HCT116 (cell line): ENCODE results near the gene ZNF358. TPM values are rescaled to one million over a fixed set of nuclear protein-coding genes. Genes with fewer than 3 reads are reported as not detected.

Source experiments
- ATAC-seq: fragments of 200-7000 bp; cut with Tn5 transposase; 2 replicates; pipeline ENCODE4 v1.9.1; 2020; ENCODE audit warnings: mild to moderate bottlenecking, moderate library complexity
- BruUV-seq: library from RNA; stranded (reverse); fragments of 400-500 nt; replicated peaks from 2 replicates; lab custom pipeline; 2021; lab: Mats Ljungman, UMichigan
- CTCF ChIA-PET: fragments of 300-600 bp; sonication (Branson Sonifier 250); formaldehyde crosslinking; loops from one replicate; lab custom pipeline; 2021; ENCODE audit warnings: antibody characterized with exemption; lab: Charles Lee
- POLR2A ChIA-PET: fragments of 300-600, 350-600 bp; sonication (Branson Sonifier 250); formaldehyde crosslinking; loops from one replicate; lab custom pipeline; 2021; ENCODE audit warnings: antibody characterized with exemption; lab: Charles Lee
- RAD21 ChIA-PET, 2 experiments: fragments of 300-600 bp; sonication (Branson Sonifier 250); formaldehyde crosslinking; loops; one replicate each; lab custom pipeline; 2023; ENCODE audit warnings: low total read pairs in 2 of 2; ENCODE audit not compliant: uncharacterized antibody in 2 of 2, unreplicated experiment in 2 of 2, low non-redundant PET in 1 of 2; lab: Charles Lee
- DNase-seq: peaks from one replicate; pipeline ENCODE4 v3.0.0-alpha.2; 2010; ENCODE audit warnings: low read depth, low spot score
- H2AFZ ChIP-seq: fragments of 200-600 bp; shearing (Covaris generic), sonication (generic); 2 replicates; pipeline ENCODE4 v1.6.1; 2017; ENCODE audit warnings: low read depth, mixed run types, mixed read lengths, antibody characterized with exemption, low read length; ENCODE audit not compliant: poor library complexity, severe bottlenecking
- H3K27ac ChIP-seq: 2 replicates; pipeline ENCODE4 v1.5.1; 2012; ENCODE audit warnings: low read depth, low read length
- H3K27me3 ChIP-seq: fragments of 200-600 bp; sonication (generic); 2 replicates; pipeline ENCODE4 v1.6.1; 2016; ENCODE audit warnings: mixed run types, low read length, mixed read lengths; ENCODE audit not compliant: insufficient read depth
- H3K36me3 ChIP-seq, 2 experiments: fragments of 200-500 bp in 1 of 2; fragments of 200-600 bp in 1 of 2; sonication (Bioruptor generic) in 1 of 2; sonication (generic) in 1 of 2; 2 replicates each; pipeline versions ENCODE4 v1.5.1 to v1.6.1; 2014 to 2016; ENCODE audit warnings: low read length in 2 of 2, inconsistent platforms in 1 of 2, mixed read lengths in 1 of 2, mixed run types in 1 of 2; ENCODE audit not compliant: insufficient read depth in 2 of 2, control insufficient read depth in 1 of 2
- H3K4me1 ChIP-seq, 2 experiments: fragments of 200-600 bp in 1 of 2; sonication (generic) in 1 of 2; 2 replicates each; pipeline versions ENCODE4 v1.5.1 to v1.6.1; 2012 to 2017; ENCODE audit warnings: low read length in 2 of 2, inconsistent platforms in 1 of 2, mild to moderate bottlenecking in 1 of 2, mixed read lengths in 1 of 2, mixed run types in 1 of 2, moderate library complexity in 1 of 2; ENCODE audit not compliant: insufficient read depth in 2 of 2, control insufficient read depth in 1 of 2
- H3K4me2 ChIP-seq: fragments of 200-600 bp; sonication (generic); 2 replicates; pipeline ENCODE4 v1.6.1; 2017; ENCODE audit warnings: mixed run types, low read length, mixed read lengths
- H3K4me3 ChIP-seq, 2 experiments: fragments of 200-600 bp in 1 of 2; sonication (generic) in 1 of 2; replicated peaks in 1 of 2; 2 replicates each; pipeline ENCODE4 v1.5.1; 2011 to 2016; ENCODE audit warnings: low read length in 2 of 2, control low read depth in 1 of 2, low read depth in 1 of 2, mild to moderate bottlenecking in 1 of 2, mixed read lengths in 1 of 2, mixed run types in 1 of 2
- H3K79me2 ChIP-seq: fragments of 200-600 bp; sonication (generic); 2 replicates; pipeline ENCODE4 v1.6.1; 2017; ENCODE audit warnings: mild to moderate bottlenecking, mixed run types, low read length, moderate library complexity, mixed read lengths; ENCODE audit not compliant: insufficient read depth
- H3K9ac ChIP-seq: fragments of 200-600 bp; sonication (generic); 2 replicates; pipeline ENCODE4 v1.6.1; 2016; ENCODE audit warnings: low read length, mixed read lengths
- H3K9me2 ChIP-seq: fragments of 200-600 bp; sonication (generic), shearing (Covaris generic); 2 replicates; pipeline ENCODE4 v1.6.1; 2017; ENCODE audit warnings: mixed run types, mild to moderate bottlenecking, moderate library complexity; ENCODE audit not compliant: insufficient read depth
- H3K9me3 ChIP-seq, 2 experiments: fragments of 200-500 bp in 1 of 2; fragments of 200-600 bp in 1 of 2; sonication (Bioruptor generic) in 1 of 2; sonication (generic) in 1 of 2; 2 replicates each; pipeline ENCODE4 v1.6.1; 2014 to 2017; ENCODE audit warnings: low read length in 2 of 2, mixed read lengths in 2 of 2, inconsistent platforms in 1 of 2, low read depth in 1 of 2, mild to moderate bottlenecking in 1 of 2, mixed run types in 1 of 2, moderate library complexity in 1 of 2; ENCODE audit not compliant: control insufficient read depth in 1 of 2, insufficient read depth in 1 of 2
- H4K20me1 ChIP-seq: fragments of 200-600 bp; sonication (generic), shearing (Covaris generic); 2 replicates; pipeline ENCODE4 v1.6.1; 2017; ENCODE audit warnings: mixed run types, mild to moderate bottlenecking, moderate library complexity; ENCODE audit not compliant: insufficient read depth
- CEBPB ChIP-seq: IDR thresholded peaks from 2 replicates; pipeline ENCODE4 v1.6.1; 2012; ENCODE audit warnings: low read depth
- EGR1 ChIP-seq: IDR thresholded peaks from 2 replicates; pipeline ENCODE4 v1.6.1; 2012; ENCODE audit warnings: low read depth
- EZH2 ChIP-seq: fragments of 200-600 bp; sonication (generic); IDR thresholded peaks from 2 replicates; pipeline ENCODE4 v1.6.1; 2017; ENCODE audit warnings: antibody characterized with exemption, mixed run types
- EZH2phosphoT487 ChIP-seq: fragments of 200-600 bp; IDR thresholded peaks from 2 replicates; pipeline ENCODE4 v1.6.1; 2018; ENCODE audit warnings: antibody characterized with exemption, borderline replicate concordance
- FOSL1 ChIP-seq: IDR thresholded peaks from 2 replicates; pipeline ENCODE4 v1.6.1; 2012; ENCODE audit warnings: low read depth
- JUND ChIP-seq: IDR thresholded peaks from 2 replicates; pipeline ENCODE4 v1.6.1; 2012
- POLR2A ChIP-seq: IDR thresholded peaks from 2 replicates; pipeline ENCODE4 v1.7.0; 2011; ENCODE audit warnings: borderline replicate concordance; ENCODE audit not compliant: insufficient read depth, insufficient read length; ENCODE audit errors: extremely low read depth
- POLR2AphosphoS5 ChIP-seq: IDR thresholded peaks from 2 replicates; pipeline ENCODE4 v1.6.1; 2011; ENCODE audit warnings: mild to moderate bottlenecking, low read depth, low read length, moderate library complexity
- RAD21 ChIP-seq: IDR thresholded peaks from 2 replicates; pipeline ENCODE4 v1.6.1; 2012; ENCODE audit warnings: low read depth, mild to moderate bottlenecking
- SIN3A ChIP-seq: IDR thresholded peaks from 2 replicates; pipeline ENCODE4 v1.6.1; 2012; ENCODE audit warnings: low read depth
- SP1 ChIP-seq: IDR thresholded peaks from 2 replicates; pipeline ENCODE4 v1.6.1; 2012; ENCODE audit warnings: low read depth
- SRF ChIP-seq: IDR thresholded peaks from 2 replicates; pipeline ENCODE4 v1.6.1; 2012; ENCODE audit warnings: low read depth
- YY1 ChIP-seq: IDR thresholded peaks from 2 replicates; pipeline ENCODE4 v1.6.1; 2011; ENCODE audit warnings: low read length, low read depth, moderate library complexity, mild to moderate bottlenecking; ENCODE audit not compliant: insufficient replicate concordance; ENCODE audit errors: extremely low read depth
- ZNF274 ChIP-seq: fragments of 200-500 bp; sonication (Bioruptor generic); IDR thresholded peaks from 2 replicates; pipeline ENCODE4 v1.6.1; 2014; ENCODE audit warnings: mild to moderate bottlenecking, low read depth, low read length, inconsistent platforms
- intact Hi-C: fragments of 100-400 bp; cut with micrococcal nuclease; formaldehyde crosslinking; loops from 2 replicates; pipeline ENCODE4 v1.10.0; 2022
- total RNA-seq: library from RNA; stranded (reverse); gene quantifications from one replicate; pipeline ENCODE4 v1.2.1, GENCODE V29; 2021; ENCODE audit not compliant: unreplicated experiment
- TF ChIP-seq, protein P1 (sequence below), 3 experiments: fragments of 200-600 bp in 1 of 3; sonication (generic) in 1 of 3; IDR thresholded peaks in 2 of 3; conservative IDR thresholded peaks in 1 of 3; 2 replicates each; pipeline ENCODE4 v1.5.1; 2012 to 2017; ENCODE audit warnings: low read depth in 2 of 3, low read length in 2 of 3, antibody characterized with exemption in 1 of 3, borderline replicate concordance in 1 of 3, control low read depth in 1 of 3, mild to moderate bottlenecking in 1 of 3, mixed read lengths in 1 of 3, mixed run types in 1 of 3, moderate library complexity in 1 of 3; ENCODE audit not compliant: insufficient read depth in 1 of 3
- TF ChIP-seq, protein P2 (sequence below): IDR thresholded peaks from 2 replicates; pipeline ENCODE4 v1.6.1; 2012; ENCODE audit warnings: low read depth
- TF ChIP-seq, protein P3 (sequence below): IDR thresholded peaks from 2 replicates; pipeline ENCODE4 v1.6.1; 2011; ENCODE audit warnings: mild to moderate bottlenecking, low read length, moderate library complexity; ENCODE audit not compliant: insufficient replicate concordance; ENCODE audit errors: extremely low read depth
- TF ChIP-seq, protein P4 (sequence below): IDR thresholded peaks from 2 replicates; pipeline ENCODE4 v1.6.1; 2012

The ZNF358 gene
- total RNA-seq, 1 experiment from 2014 or later, result 20.7 TPM

DNA sequence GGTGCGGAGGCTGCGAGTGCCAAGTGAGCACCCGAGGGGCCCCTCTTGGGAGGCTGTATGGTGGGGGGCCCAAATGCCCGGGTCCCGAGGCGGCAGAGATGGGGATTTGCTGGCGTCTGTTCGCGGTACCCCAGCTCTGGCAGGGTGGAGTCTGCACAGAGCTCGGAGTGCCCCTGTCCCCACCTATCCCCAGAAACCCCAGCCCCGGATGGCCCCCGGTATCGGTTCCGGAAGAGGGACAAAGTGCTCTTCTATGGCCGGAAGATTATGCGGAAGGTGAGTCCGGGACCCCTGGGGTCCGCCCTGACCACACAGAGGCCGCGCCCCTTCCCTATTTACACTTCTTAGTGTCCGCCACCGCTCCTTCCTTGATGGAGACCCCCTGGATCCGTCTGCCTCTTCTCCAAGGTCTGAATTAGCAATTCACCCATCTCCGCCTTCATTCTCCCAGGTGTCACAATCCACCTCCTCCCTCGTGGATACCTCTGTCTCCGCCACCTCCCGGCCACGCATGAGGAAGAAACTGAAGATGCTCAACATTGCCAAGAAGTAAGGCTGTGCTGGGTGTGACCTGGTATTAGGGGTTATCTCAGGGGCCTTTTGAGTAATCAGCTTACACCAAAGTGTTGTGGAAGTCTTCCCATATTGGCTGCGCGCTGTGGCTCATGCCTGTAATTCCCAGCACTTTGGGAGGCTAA lies 20.2 kb downstream of the ZNF358 start:
- H3K9me3 ChIP-seq, result no peaks in the 10 kb centered on the region
- peaks cover 7 to 12% of the 10 kb centered on the region in 2 experiments; a peak in 3 of 4 replicates for H3K36me3 ChIP-seq
- no peaks in the 10 kb centered on the region; the same call in 1 of the 2 replicates for H3K79me2 ChIP-seq
- intact Hi-C loops, result loop anchor here (2.0 kb wide), 1 partner anchor 29 kb away; no protein-coding TSS in a partner anchor
- peak overlapping the region; percentile 94 for H3K4me2 ChIP-seq
- TF ChIP-seq CEBPB (no peak), EZH2phosphoT487 (no peak), JUND (no peak), ZNF274 (no peak), YY1 (no peak), SP1 (no peak), SIN3A (no peak), POLR2A (no peak), FOSL1 (no peak), EZH2 (no peak), SRF (no peak), RAD21 (no peak), POLR2AphosphoS5 (no peak), EGR1 (no peak)
- TF ChIP-seq, protein P1, sequence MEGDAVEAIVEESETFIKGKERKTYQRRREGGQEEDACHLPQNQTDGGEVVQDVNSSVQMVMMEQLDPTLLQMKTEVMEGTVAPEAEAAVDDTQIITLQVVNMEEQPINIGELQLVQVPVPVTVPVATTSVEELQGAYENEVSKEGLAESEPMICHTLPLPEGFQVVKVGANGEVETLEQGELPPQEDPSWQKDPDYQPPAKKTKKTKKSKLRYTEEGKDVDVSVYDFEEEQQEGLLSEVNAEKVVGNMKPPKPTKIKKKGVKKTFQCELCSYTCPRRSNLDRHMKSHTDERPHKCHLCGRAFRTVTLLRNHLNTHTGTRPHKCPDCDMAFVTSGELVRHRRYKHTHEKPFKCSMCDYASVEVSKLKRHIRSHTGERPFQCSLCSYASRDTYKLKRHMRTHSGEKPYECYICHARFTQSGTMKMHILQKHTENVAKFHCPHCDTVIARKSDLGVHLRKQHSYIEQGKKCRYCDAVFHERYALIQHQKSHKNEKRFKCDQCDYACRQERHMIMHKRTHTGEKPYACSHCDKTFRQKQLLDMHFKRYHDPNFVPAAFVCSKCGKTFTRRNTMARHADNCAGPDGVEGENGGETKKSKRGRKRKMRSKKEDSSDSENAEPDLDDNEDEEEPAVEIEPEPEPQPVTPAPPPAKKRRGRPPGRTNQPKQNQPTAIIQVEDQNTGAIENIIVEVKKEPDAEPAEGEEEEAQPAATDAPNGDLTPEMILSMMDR (IDR thresholded peaks at IDR 0.05 in 2 of 3, conservative IDR thresholded peaks at IDR 0.05 in 1 of 3; ENCODE audit: borderline replicate concordance in 1 of 3, insufficient read depth in 1 of 3, low read depth in 2 of 3, low read length in 2 of 3), result no peak
- TF ChIP-seq, protein P2, sequence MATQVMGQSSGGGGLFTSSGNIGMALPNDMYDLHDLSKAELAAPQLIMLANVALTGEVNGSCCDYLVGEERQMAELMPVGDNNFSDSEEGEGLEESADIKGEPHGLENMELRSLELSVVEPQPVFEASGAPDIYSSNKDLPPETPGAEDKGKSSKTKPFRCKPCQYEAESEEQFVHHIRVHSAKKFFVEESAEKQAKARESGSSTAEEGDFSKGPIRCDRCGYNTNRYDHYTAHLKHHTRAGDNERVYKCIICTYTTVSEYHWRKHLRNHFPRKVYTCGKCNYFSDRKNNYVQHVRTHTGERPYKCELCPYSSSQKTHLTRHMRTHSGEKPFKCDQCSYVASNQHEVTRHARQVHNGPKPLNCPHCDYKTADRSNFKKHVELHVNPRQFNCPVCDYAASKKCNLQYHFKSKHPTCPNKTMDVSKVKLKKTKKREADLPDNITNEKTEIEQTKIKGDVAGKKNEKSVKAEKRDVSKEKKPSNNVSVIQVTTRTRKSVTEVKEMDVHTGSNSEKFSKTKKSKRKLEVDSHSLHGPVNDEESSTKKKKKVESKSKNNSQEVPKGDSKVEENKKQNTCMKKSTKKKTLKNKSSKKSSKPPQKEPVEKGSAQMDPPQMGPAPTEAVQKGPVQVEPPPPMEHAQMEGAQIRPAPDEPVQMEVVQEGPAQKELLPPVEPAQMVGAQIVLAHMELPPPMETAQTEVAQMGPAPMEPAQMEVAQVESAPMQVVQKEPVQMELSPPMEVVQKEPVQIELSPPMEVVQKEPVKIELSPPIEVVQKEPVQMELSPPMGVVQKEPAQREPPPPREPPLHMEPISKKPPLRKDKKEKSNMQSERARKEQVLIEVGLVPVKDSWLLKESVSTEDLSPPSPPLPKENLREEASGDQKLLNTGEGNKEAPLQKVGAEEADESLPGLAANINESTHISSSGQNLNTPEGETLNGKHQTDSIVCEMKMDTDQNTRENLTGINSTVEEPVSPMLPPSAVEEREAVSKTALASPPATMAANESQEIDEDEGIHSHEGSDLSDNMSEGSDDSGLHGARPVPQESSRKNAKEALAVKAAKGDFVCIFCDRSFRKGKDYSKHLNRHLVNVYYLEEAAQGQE, result no peak
- TF ChIP-seq, protein P3, sequence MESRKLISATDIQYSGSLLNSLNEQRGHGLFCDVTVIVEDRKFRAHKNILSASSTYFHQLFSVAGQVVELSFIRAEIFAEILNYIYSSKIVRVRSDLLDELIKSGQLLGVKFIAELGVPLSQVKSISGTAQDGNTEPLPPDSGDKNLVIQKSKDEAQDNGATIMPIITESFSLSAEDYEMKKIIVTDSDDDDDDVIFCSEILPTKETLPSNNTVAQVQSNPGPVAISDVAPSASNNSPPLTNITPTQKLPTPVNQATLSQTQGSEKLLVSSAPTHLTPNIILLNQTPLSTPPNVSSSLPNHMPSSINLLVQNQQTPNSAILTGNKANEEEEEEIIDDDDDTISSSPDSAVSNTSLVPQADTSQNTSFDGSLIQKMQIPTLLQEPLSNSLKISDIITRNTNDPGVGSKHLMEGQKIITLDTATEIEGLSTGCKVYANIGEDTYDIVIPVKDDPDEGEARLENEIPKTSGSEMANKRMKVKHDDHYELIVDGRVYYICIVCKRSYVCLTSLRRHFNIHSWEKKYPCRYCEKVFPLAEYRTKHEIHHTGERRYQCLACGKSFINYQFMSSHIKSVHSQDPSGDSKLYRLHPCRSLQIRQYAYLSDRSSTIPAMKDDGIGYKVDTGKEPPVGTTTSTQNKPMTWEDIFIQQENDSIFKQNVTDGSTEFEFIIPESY, result no peak
- TF ChIP-seq, protein P4, sequence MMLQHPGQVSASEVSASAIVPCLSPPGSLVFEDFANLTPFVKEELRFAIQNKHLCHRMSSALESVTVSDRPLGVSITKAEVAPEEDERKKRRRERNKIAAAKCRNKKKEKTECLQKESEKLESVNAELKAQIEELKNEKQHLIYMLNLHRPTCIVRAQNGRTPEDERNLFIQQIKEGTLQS, result no peak
- no peaks in the 10 kb centered on the region for H3K9me2 ChIP-seq
- POLR2A ChIA-PET, result interaction anchor here (0.5 kb wide), 1 partner anchor 156 kb away, joined by 3 read pairs; no protein-coding TSS in a partner anchor
- no peak overlapping the region for H2AFZ ChIP-seq
- H3K4me1 ChIP-seq, result peaks cover 4 to 33% of the 10 kb centered on the region in 2 experiments; a peak in 3 of 4 replicates
- peak overlapping the region; percentile 75 for H3K9ac ChIP-seq
- no peaks in the 10 kb centered on the region for H3K27me3 ChIP-seq
- CTCF ChIA-PET, result interaction anchor here (0.5 to 1.9 kb wide), 2 partner anchors 32 to 1048 kb away, joined by 5 to 10 read pairs; no protein-coding TSS in a partner anchor
- no peak for DNase-seq
- ATAC-seq, result no peak
- no TSS peak for BruUV-seq
- no peaks in the 10 kb centered on the region for H4K20me1 ChIP-seq
- RAD21 ChIA-PET, result no interaction called here
- peak overlapping the region; percentile 81; the same call in 1 of the 2 replicates for H3K27ac ChIP-seq
- H3K4me3 ChIP-seq, result peak overlapping the region; percentile 95 to 96
